K562 (cell line): ENCODE results near the gene EXOSC6. TPM values are rescaled to one million over a fixed set of nuclear protein-coding genes. Genes with fewer than 3 reads are reported as not detected.

Source experiments
- GTF2B ChIP-seq: IDR thresholded peaks from 2 replicates; pipeline ENCODE4 v1.6.1; 2011; ENCODE audit not compliant: insufficient read length; ENCODE audit errors: extremely low read depth
- HIVEP1 ChIP-seq: fragments of 250-450 bp; sonication (Bioruptor Pico); IDR thresholded peaks from 2 replicates; pipeline ENCODE4 v1.4.0; 2020; ENCODE audit warnings: mild to moderate bottlenecking
- HSF4 ChIP-seq: fragments of 250-450 bp; sonication (Bioruptor Pico); IDR thresholded peaks from 2 replicates; pipeline ENCODE4 v2.1.2; 2022; ENCODE audit warnings: mild to moderate bottlenecking, moderate library complexity, borderline replicate concordance
- ID3 ChIP-seq, 2 experiments: fragments of 250-450 bp in 1 of 2; fragments of 450-650 bp in 1 of 2; sonication (Bioruptor Pico) in 1 of 2; IDR thresholded peaks; 2 replicates each; pipeline versions ENCODE4 v1.6.1 to v1.8.0; 2016 to 2021; ENCODE audit warnings: mild to moderate bottlenecking in 2 of 2, moderate library complexity in 2 of 2, missing compliant biosample characterization in 1 of 2, missing genetic modification characterization in 1 of 2
- ILK ChIP-seq: fragments of 450-650 bp; IDR thresholded peaks from 2 replicates; pipeline ENCODE4 v1.6.1; 2016; ENCODE audit warnings: missing genetic modification characterization, low read depth, mild to moderate bottlenecking, missing compliant biosample characterization, moderate library complexity, borderline replicate concordance
- LARP7 ChIP-seq: fragments of 450-650 bp; IDR thresholded peaks from 2 replicates; pipeline ENCODE4 v1.6.1; 2016
- MNT ChIP-seq, 2 experiments: fragments of 450-650 bp; conservative IDR thresholded peaks; 2 replicates each; pipeline ENCODE4 v1.6.1; 2017; ENCODE audit warnings: mild to moderate bottlenecking in 2 of 2, moderate library complexity in 2 of 2
- POLR2AphosphoS5 ChIP-seq: IDR thresholded peaks from 2 replicates; pipeline ENCODE4 v1.6.1; 2011; ENCODE audit warnings: mild to moderate bottlenecking, low read depth, low read length, moderate library complexity; ENCODE audit not compliant: control insufficient read depth, insufficient read depth
- RBFOX2 ChIP-seq: fragments of 200-400 bp; formaldehyde crosslinking; IDR thresholded peaks from 2 replicates; pipeline ENCODE4 v1.6.1; 2017; ENCODE audit warnings: low read depth, mild to moderate bottlenecking, low read length, moderate library complexity
- SAFB2 ChIP-seq: fragments of 200-400 bp; formaldehyde crosslinking; IDR thresholded peaks from 2 replicates; pipeline ENCODE4 v1.6.1; 2018; ENCODE audit warnings: borderline replicate concordance, low read length, low read depth, moderate library complexity; ENCODE audit not compliant: severe bottlenecking
- TRIM28 ChIP-seq: fragments of 450-650 bp; IDR thresholded peaks from 2 replicates; pipeline ENCODE4 v1.6.1; 2017
- ZNF384 ChIP-seq: IDR thresholded peaks from 2 replicates; pipeline ENCODE4 v1.6.1; 2012; ENCODE audit warnings: low read depth, low read length, improper control_type of control experiment
- ZZZ3 ChIP-seq: fragments of 450-650 bp; IDR thresholded peaks from 2 replicates; pipeline ENCODE4 v1.6.1; 2016; ENCODE audit warnings: antibody characterized with exemption, mild to moderate bottlenecking, moderate library complexity
- polyA plus RNA-seq, 8 experiments: library from polyadenylated mRNA; depleted of rRNA in 4 of 8; stranded (reverse) in 5 of 8; unstranded in 3 of 8; fragments of >200 nt; fragmentation: Nextera tagmentation in 2 of 8; fragmentation: Illumina TruSeq in 1 of 8; extraction: Ambion mirVana in 2 of 8; extraction: Trizol in 1 of 8; gene quantifications; 2 replicates each; pipeline versions ENCODE4 v1.2.1 to v1.2.3, GENCODE V29; 2011 to 2014; ENCODE audit warnings: inconsistent platforms in 1 of 8, missing spikeins in 1 of 8
- total RNA-seq, 7 experiments: library from RNA; depleted of rRNA in 6 of 7; stranded (reverse); fragments of >200 nt in 6 of 7; fragmentation: Illumina TruSeq in 2 of 7; extraction: Trizol in 2 of 7; gene quantifications; 2 replicates each; pipeline versions ENCODE4 v1.2.1 to v1.2.3, GENCODE V29; 2011 to 2021; ENCODE audit warnings: low replicate concordance in 1 of 7
- TF ChIP-seq, protein P1 (sequence below): fragments of 150-350 bp; IDR thresholded peaks from 2 replicates; pipeline ENCODE4 v1.6.1; 2014; ENCODE audit warnings: low read depth, mild to moderate bottlenecking, low read length, borderline replicate concordance
- TF ChIP-seq, protein P2 (sequence below): fragments of 450-650 bp; IDR thresholded peaks from 2 replicates; pipeline ENCODE4 v1.6.1; 2016; ENCODE audit warnings: missing biosample characterization, missing genetic modification characterization
- TF ChIP-seq, protein P3 (sequence below): sonication (generic); formaldehyde crosslinking; IDR thresholded peaks from 2 replicates; pipeline ENCODE4 v1.8.0; 2022; ENCODE audit warnings: mild to moderate bottlenecking, missing genetic modification reagents

The EXOSC6 gene
- total and polyA plus RNA-seq, 9 of the 15 experiments (the other 6 are each of a cell fraction or from before 2014, with no cell fraction given), result 9.2 to 29.0 (median 15.6) TPM

DNA sequence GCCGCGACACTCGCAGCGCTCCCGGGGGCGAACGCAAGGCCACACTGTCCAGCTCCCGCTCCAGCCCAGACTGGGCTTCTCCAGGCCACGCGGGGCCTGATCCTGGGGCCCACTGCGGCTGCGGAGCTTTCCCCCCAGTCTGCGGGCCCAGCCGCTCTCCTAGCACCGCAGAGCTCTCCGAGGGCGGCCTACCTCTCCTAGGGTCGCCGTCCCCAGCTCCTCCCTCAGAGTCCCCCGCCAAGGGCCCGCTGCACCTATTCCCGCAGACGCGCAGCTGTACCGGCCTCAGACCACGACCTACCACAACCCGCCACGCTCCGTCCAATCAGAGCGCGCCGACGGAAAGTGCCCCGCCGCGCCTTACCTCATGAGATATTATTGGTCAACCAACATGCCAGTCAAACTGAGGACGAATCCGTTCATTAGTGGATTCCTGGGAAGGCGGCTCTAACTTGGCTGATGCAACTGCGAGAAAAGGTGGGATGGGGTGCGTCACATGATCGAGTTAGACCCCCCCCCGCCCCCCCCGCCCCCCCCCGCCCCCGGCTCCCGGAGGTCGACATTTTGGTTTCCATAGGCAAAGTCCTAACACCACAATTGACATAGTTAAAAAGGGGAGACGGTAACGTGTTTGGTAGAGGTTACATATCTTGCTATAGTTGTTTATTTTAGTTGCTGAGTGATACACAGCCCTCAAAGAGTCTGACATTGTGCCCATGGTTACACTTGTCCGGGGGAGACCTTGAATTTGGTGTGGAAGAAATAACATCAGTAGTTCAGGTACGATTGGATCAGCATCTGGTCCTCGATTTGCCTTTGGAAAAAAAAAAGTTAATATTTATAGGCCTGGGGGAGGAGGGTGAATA lies 37.7 kb upstream of the EXOSC6 start, which contains the start of gene AARS1 (continued):
- TF ChIP-seq, protein P1, sequence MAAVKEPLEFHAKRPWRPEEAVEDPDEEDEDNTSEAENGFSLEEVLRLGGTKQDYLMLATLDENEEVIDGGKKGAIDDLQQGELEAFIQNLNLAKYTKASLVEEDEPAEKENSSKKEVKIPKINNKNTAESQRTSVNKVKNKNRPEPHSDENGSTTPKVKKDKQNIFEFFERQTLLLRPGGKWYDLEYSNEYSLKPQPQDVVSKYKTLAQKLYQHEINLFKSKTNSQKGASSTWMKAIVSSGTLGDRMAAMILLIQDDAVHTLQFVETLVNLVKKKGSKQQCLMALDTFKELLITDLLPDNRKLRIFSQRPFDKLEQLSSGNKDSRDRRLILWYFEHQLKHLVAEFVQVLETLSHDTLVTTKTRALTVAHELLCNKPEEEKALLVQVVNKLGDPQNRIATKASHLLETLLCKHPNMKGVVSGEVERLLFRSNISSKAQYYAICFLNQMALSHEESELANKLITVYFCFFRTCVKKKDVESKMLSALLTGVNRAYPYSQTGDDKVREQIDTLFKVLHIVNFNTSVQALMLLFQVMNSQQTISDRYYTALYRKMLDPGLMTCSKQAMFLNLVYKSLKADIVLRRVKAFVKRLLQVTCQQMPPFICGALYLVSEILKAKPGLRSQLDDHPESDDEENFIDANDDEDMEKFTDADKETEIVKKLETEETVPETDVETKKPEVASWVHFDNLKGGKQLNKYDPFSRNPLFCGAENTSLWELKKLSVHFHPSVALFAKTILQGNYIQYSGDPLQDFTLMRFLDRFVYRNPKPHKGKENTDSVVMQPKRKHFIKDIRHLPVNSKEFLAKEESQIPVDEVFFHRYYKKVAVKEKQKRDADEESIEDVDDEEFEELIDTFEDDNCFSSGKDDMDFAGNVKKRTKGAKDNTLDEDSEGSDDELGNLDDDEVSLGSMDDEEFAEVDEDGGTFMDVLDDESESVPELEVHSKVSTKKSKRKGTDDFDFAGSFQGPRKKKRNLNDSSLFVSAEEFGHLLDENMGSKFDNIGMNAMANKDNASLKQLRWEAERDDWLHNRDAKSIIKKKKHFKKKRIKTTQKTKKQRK, result peak; percentile 64; the same call in 1 of the 2 replicates
- TF ChIP-seq HSF4, result no peak
- no peak for TF ChIP-seq ZZZ3
- no peak for TF ChIP-seq LARP7
- no peak for TF ChIP-seq GTF2B
- TF ChIP-seq MNT (conservative IDR thresholded peaks at IDR 0.05), result peak; percentile 75 to 87
- TF ChIP-seq RBFOX2, result peak; percentile 98
- TF ChIP-seq, protein P2, sequence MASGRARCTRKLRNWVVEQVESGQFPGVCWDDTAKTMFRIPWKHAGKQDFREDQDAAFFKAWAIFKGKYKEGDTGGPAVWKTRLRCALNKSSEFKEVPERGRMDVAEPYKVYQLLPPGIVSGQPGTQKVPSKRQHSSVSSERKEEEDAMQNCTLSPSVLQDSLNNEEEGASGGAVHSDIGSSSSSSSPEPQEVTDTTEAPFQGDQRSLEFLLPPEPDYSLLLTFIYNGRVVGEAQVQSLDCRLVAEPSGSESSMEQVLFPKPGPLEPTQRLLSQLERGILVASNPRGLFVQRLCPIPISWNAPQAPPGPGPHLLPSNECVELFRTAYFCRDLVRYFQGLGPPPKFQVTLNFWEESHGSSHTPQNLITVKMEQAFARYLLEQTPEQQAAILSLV (tag), result peak; percentile 47
- no peak for TF ChIP-seq ZNF384
- no peak; the same call in 1 of the 2 replicates for TF ChIP-seq ID3 (CRISPR knock-in tag; IDR thresholded peaks at IDR 0.05)
- no peak for TF ChIP-seq ID3 (tag; IDR thresholded peaks at IDR 0.05)
- no peak; the same call in 1 of the 2 replicates for TF ChIP-seq TRIM28
- no peak for TF ChIP-seq SAFB2
- TF ChIP-seq POLR2AphosphoS5, result peak; percentile 94
- TF ChIP-seq HIVEP1 (CRISPR knock-in tag), result 0 out of 2 replicates have a peak, but pooled peaks have one; percentile 64
- no peak for TF ChIP-seq ILK
- TF ChIP-seq, protein P3, sequence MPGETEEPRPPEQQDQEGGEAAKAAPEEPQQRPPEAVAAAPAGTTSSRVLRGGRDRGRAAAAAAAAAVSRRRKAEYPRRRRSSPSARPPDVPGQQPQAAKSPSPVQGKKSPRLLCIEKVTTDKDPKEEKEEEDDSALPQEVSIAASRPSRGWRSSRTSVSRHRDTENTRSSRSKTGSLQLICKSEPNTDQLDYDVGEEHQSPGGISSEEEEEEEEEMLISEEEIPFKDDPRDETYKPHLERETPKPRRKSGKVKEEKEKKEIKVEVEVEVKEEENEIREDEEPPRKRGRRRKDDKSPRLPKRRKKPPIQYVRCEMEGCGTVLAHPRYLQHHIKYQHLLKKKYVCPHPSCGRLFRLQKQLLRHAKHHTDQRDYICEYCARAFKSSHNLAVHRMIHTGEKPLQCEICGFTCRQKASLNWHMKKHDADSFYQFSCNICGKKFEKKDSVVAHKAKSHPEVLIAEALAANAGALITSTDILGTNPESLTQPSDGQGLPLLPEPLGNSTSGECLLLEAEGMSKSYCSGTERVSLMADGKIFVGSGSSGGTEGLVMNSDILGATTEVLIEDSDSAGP (CRISPR knock-in tag), result no peak
